HepG2 (cell line): ENCODE data around the gene IGF2BP1. TPM values are rescaled to one million over a fixed set of nuclear protein-coding genes. Genes with fewer than 3 reads are reported as not detected.

ENCODE experiments used
- AGO2 ChIP-seq: fragments of 200-400 bp; formaldehyde crosslinking; optimal IDR thresholded peaks from 2 replicates; pipeline ENCODE3; 2017; ENCODE audit warnings: mild to moderate bottlenecking, low read depth, low read length, moderate library complexity
- CHCHD3 ChIP-seq: sonication (generic); formaldehyde crosslinking; IDR thresholded peaks from 2 replicates; pipeline ENCODE4 v1.8.0; 2022; ENCODE audit warnings: mild to moderate bottlenecking, missing genetic modification reagents, moderate library complexity
- CHD2 ChIP-seq: IDR thresholded peaks from 2 replicates; pipeline ENCODE4 v1.6.1; 2011; ENCODE audit warnings: low read depth, low read length, improper control_type of control experiment
- HMGXB3 ChIP-seq: sonication (generic); formaldehyde crosslinking; IDR thresholded peaks from 2 replicates; pipeline ENCODE4 v1.4.0; 2020; ENCODE audit warnings: missing genetic modification reagents, borderline replicate concordance
- KAT7 ChIP-seq: IDR thresholded peaks from 2 replicates; pipeline ENCODE4 v1.6.1; 2018; ENCODE audit warnings: borderline replicate concordance, missing compliant biosample characterization
- MAX ChIP-seq: IDR thresholded peaks from 2 replicates; pipeline ENCODE4 v1.6.1; 2012; ENCODE audit warnings: inconsistent platforms
- MXD3 ChIP-seq: IDR thresholded peaks from 2 replicates; pipeline ENCODE4 v1.6.1; 2016; ENCODE audit warnings: mild to moderate bottlenecking, missing biosample characterization, missing genetic modification reagents
- NFYC ChIP-seq: IDR thresholded peaks from 2 replicates; pipeline ENCODE4 v1.6.1; 2016; ENCODE audit warnings: missing genetic modification reagents, missing compliant biosample characterization
- NR1H2 ChIP-seq: sonication (generic); formaldehyde crosslinking; IDR thresholded peaks from 2 replicates; pipeline ENCODE4 v1.8.1; 2022; ENCODE audit warnings: low read depth, missing genetic modification reagents, borderline replicate concordance
- PCBP1 ChIP-seq: fragments of 200-400 bp; formaldehyde crosslinking; IDR thresholded peaks from 2 replicates; pipeline ENCODE4 v1.6.1; 2017; ENCODE audit warnings: mild to moderate bottlenecking, low read depth, low read length, borderline replicate concordance
- PITX1 ChIP-seq: sonication (generic); formaldehyde crosslinking; IDR thresholded peaks from 2 replicates; pipeline ENCODE4 v1.5.1; 2020; ENCODE audit warnings: mild to moderate bottlenecking, missing genetic modification reagents
- RARG ChIP-seq: sonication (generic); formaldehyde crosslinking; IDR thresholded peaks from 2 replicates; pipeline ENCODE4 v1.4.0; 2020; ENCODE audit warnings: low read depth, mild to moderate bottlenecking, missing genetic modification reagents
- TARDBP ChIP-seq: sonication (generic); formaldehyde crosslinking; IDR thresholded peaks from 2 replicates; pipeline ENCODE4 v1.8.0; 2022; ENCODE audit warnings: mild to moderate bottlenecking, missing genetic modification reagents
- TSC22D2 ChIP-seq: sonication (generic); formaldehyde crosslinking; IDR thresholded peaks from 2 replicates; pipeline ENCODE4 v1.5.1; 2020; ENCODE audit warnings: missing genetic modification reagents, mild to moderate bottlenecking, borderline replicate concordance
- ZBTB25 ChIP-seq: IDR thresholded peaks from 2 replicates; pipeline ENCODE4 v1.6.1; 2018; ENCODE audit warnings: missing genetic modification reagents
- ZBTB7B ChIP-seq: sonication (generic); formaldehyde crosslinking; IDR thresholded peaks from 2 replicates; pipeline ENCODE4 v1.4.0; 2020; ENCODE audit warnings: missing genetic modification reagents
- ZGPAT ChIP-seq: IDR thresholded peaks from 2 replicates; pipeline ENCODE4 v1.6.1; 2016; ENCODE audit warnings: mild to moderate bottlenecking
- ZNF703 ChIP-seq: sonication (generic); formaldehyde crosslinking; IDR thresholded peaks from 2 replicates; pipeline ENCODE4 v1.5.1; 2020; ENCODE audit warnings: missing genetic modification reagents, mild to moderate bottlenecking, moderate library complexity, borderline replicate concordance
- ZNF780A ChIP-seq: sonication (generic); formaldehyde crosslinking; IDR thresholded peaks from 2 replicates; pipeline ENCODE4 v1.8.0; 2022; ENCODE audit warnings: mild to moderate bottlenecking, missing genetic modification reagents, moderate library complexity
- polyA plus RNA-seq, 8 experiments: library from polyadenylated mRNA; depleted of rRNA in 3 of 8; stranded (reverse) in 7 of 8; unstranded in 1 of 8; fragments of >200 nt; fragmentation: Illumina TruSeq in 4 of 8; extraction: Trizol in 4 of 8; gene quantifications; 2 replicates each; pipeline versions ENCODE4 v1.2.1 to v1.2.3, GENCODE V29; 2011 to 2016; ENCODE audit warnings: low read depth in 4 of 8, missing spikeins in 1 of 8, mixed read lengths in 1 of 8; ENCODE audit not compliant: insufficient read depth in 1 of 8
- total RNA-seq, 5 experiments: library from RNA; depleted of rRNA; stranded (reverse); fragments of >200 nt; fragmentation: Illumina TruSeq; extraction: Trizol; gene quantifications; 2 replicates each; pipeline ENCODE4 v1.2.3, GENCODE V29; 2016; ENCODE audit warnings: low read depth in 1 of 5

The IGF2BP1 gene
- total and polyA plus RNA-seq, 2 of the 13 experiments (the other 11 are each of a cell fraction or from before 2014, with no cell fraction given) = 29.7 to 75.1 TPM

- TF ChIP-seq ZBTB25 (CRISPR knock-in tag) (peak; percentile 9), NFYC (CRISPR knock-in tag) (no peak), AGO2 (peak; percentile 68), ZNF703 (CRISPR knock-in tag) (peak; percentile 74; the same call in 1 of the 2 replicates), RARG (CRISPR knock-in tag) (0 out of 2 replicates have a peak, but pooled peaks have one; percentile 79), ZGPAT (peak; percentile 55; the same call in 1 of the 2 replicates), PITX1 (CRISPR knock-in tag) (peak; percentile 7; the same call in 1 of the 2 replicates), HMGXB3 (no peak), MAX (peak; percentile 49; the same call in 1 of the 2 replicates), TARDBP (no peak), ZBTB7B (0 out of 2 replicates have a peak, but pooled peaks have one; percentile 12), CHCHD3 (CRISPR knock-in tag) (no peak), KAT7 (CRISPR knock-in tag) (peak; percentile 60), MXD3 (CRISPR knock-in tag) (peak; percentile 29; the same call in 1 of the 2 replicates), CHD2 (no peak), PCBP1 (0 out of 2 replicates have a peak, but pooled peaks have one; percentile 34), ZNF780A (CRISPR knock-in tag) (no peak), NR1H2 (no peak; the same call in 1 of the 2 replicates), TSC22D2 (CRISPR knock-in tag) (0 out of 2 replicates have a peak, but pooled peaks have one; percentile 9)
Observed at GRCh38 chr17:48997827-48998586, 822 bp downstream of the IGF2BP1 start (continued).
